ENCODE data around the gene UQCR10.

- no peak for TF ChIP-seq CTCF (IDR thresholded peaks at IDR 0.05; ENCODE audit: low read depth, low read length)
- TF ChIP-seq EZH2phosphoT487 (IDR thresholded peaks at IDR 0.05; ENCODE audit: low read depth): no peak
Measured at GRCh38 chr22:29799217-29799680, 32.1 kb downstream of the UQCR10 start.
